GM12878 (cell line): ENCODE results near the gene PPM1A. TPM values are rescaled to one million over a fixed set of nuclear protein-coding genes. Genes with fewer than 3 reads are reported as not detected.

Source experiments
- ATAC-seq: fragments of 200-7000 bp; cut with Tn5 transposase; 3 replicates; pipeline ENCODE4 v1.9.1; 2020; ENCODE audit warnings: mild to moderate bottlenecking, moderate library complexity
- BruUV-seq: library from RNA; stranded (reverse); fragments of 400-500 nt; replicated peaks from 2 replicates; lab custom pipeline; 2021; lab: Mats Ljungman, UMichigan
- CTCF ChIA-PET: fragments of 300-600 bp; sonication (Branson Sonifier 250); formaldehyde crosslinking; extraction: SDS; loops from one replicate; lab custom pipeline; 2021; ENCODE audit warnings: inconsistent platforms; lab: Yijun Ruan, JAX
- POLR2A ChIA-PET: fragments of 350-600 bp; formaldehyde crosslinking; extraction: SDS; loops from one replicate; lab custom pipeline; 2021; ENCODE audit warnings: inconsistent platforms; lab: Charles Lee
- RAD21 ChIA-PET: fragments of 300-600 bp; sonication (Branson Sonifier 250); formaldehyde crosslinking; loops from one replicate; lab custom pipeline; 2023; ENCODE audit warnings: antibody characterized with exemption; ENCODE audit not compliant: unreplicated experiment; lab: Charles Lee
- SMC1A ChIA-PET: fragments of 300-600 bp; sonication (Branson Sonifier 250); formaldehyde crosslinking; loops from one replicate; lab custom pipeline; 2023; ENCODE audit not compliant: unreplicated experiment, uncharacterized antibody; lab: Charles Lee
- DNase-seq: peaks from one replicate; pipeline ENCODE4 v3.0.0-alpha.2; 2011; ENCODE audit warnings: low read depth, low spot score
- FAIRE-seq: peaks from 3 replicates; lab custom pipeline; 2011; peaks lifted over from hg19 to GRCh38; lab: Jason Lieb, UNC
- H2AFZ ChIP-seq: 2 replicates; pipeline ENCODE4 v1.6.0; 2011; ENCODE audit warnings: low read depth, low read length, control low read depth; ENCODE audit not compliant: control insufficient read depth
- H3K27ac ChIP-seq: 2 replicates; pipeline ENCODE4 v1.5.1; 2011; ENCODE audit warnings: control low read depth; ENCODE audit not compliant: control insufficient read depth, insufficient read depth
- H3K27me3 ChIP-seq, 2 experiments: replicated peaks in 1 of 2; 2 replicates each; pipeline versions ENCODE4 v1.6.0 to v1.6.1; 2011; ENCODE audit warnings: low read length in 1 of 2; ENCODE audit not compliant: control insufficient read depth in 2 of 2, insufficient read depth in 2 of 2
- H3K36me3 ChIP-seq, 2 experiments: 2 replicates each; pipeline ENCODE4 v1.5.1; 2011; ENCODE audit warnings: low read length in 1 of 2; ENCODE audit not compliant: control insufficient read depth in 2 of 2, insufficient read depth in 2 of 2
- H3K4me1 ChIP-seq: 2 replicates; pipeline ENCODE4 v1.6.1; 2011; ENCODE audit warnings: mild to moderate bottlenecking, low read length, moderate library complexity, mixed read lengths; ENCODE audit not compliant: control insufficient read depth, insufficient read depth
- H3K4me2 ChIP-seq: 2 replicates; pipeline ENCODE4 v1.6.0; 2011; ENCODE audit warnings: control low read depth; ENCODE audit not compliant: control insufficient read depth, insufficient read depth
- H3K4me3 ChIP-seq: fragments of 200-600 bp; sonication (generic); 2 replicates; pipeline ENCODE4 v1.5.1; 2016
- H3K79me2 ChIP-seq: 2 replicates; pipeline ENCODE4 v1.6.0; 2011; ENCODE audit warnings: low read length; ENCODE audit not compliant: control insufficient read depth, insufficient read depth
- H3K9ac ChIP-seq: 2 replicates; pipeline ENCODE4 v1.8.0; 2011; ENCODE audit warnings: low read length, control low read depth, mixed read lengths; ENCODE audit not compliant: control insufficient read depth, insufficient read depth
- H3K9me3 ChIP-seq: replicated peaks from 3 replicates; pipeline ENCODE4 v1.5.1; 2011; ENCODE audit warnings: mild to moderate bottlenecking, low read length; ENCODE audit not compliant: control insufficient read depth, insufficient read depth
- H4K20me1 ChIP-seq: 2 replicates; pipeline ENCODE4 v1.6.0; 2011; ENCODE audit not compliant: control insufficient read depth, insufficient read depth
- ATF2 ChIP-seq: IDR thresholded peaks from 2 replicates; pipeline ENCODE4 v1.6.1; 2012; ENCODE audit warnings: low read length, inconsistent platforms
- ATF3 ChIP-seq: IDR thresholded peaks from 2 replicates; pipeline ENCODE4 v1.6.1; 2011; ENCODE audit warnings: low read depth, mild to moderate bottlenecking, low read length, moderate library complexity, borderline replicate concordance; ENCODE audit errors: extremely low read depth
- CHD2 ChIP-seq: IDR thresholded peaks from 2 replicates; pipeline ENCODE4 v1.6.1; 2011; ENCODE audit warnings: low read depth, low read length, improper control_type of control experiment, borderline replicate concordance
- GABPA ChIP-seq: IDR thresholded peaks from 2 replicates; pipeline ENCODE4 v1.6.1; 2014; ENCODE audit warnings: antibody characterized with exemption, low read depth, mild to moderate bottlenecking, inconsistent platforms
- HDGF ChIP-seq: fragments of 450-650 bp; IDR thresholded peaks from 2 replicates; pipeline ENCODE4 v1.6.1; 2016; ENCODE audit warnings: antibody characterized with exemption
- IRF4 ChIP-seq: IDR thresholded peaks from 2 replicates; pipeline ENCODE4 v1.6.1; 2011; ENCODE audit warnings: low read depth, low read length
- KAT2A ChIP-seq: conservative IDR thresholded peaks from 2 replicates; pipeline ENCODE4 v1.6.1; 2011; ENCODE audit warnings: low read depth, low read length; ENCODE audit not compliant: control insufficient read depth
- KDM1A ChIP-seq: fragments of 200-600 bp; sonication (generic); IDR thresholded peaks from 2 replicates; pipeline ENCODE4 v1.6.1; 2016; ENCODE audit warnings: borderline replicate concordance
- POU2F2 ChIP-seq: IDR thresholded peaks from 3 replicates; pipeline ENCODE4 v1.6.1; 2011; ENCODE audit warnings: low read depth, mild to moderate bottlenecking, low read length, borderline replicate concordance
- PRDM15 ChIP-seq: fragments of 450-650 bp; formaldehyde crosslinking; IDR thresholded peaks from 2 replicates; pipeline ENCODE4 v1.4.0; 2020; ENCODE audit warnings: mild to moderate bottlenecking, moderate library complexity
- SPI1 ChIP-seq: IDR thresholded peaks from 2 replicates; pipeline ENCODE4 v1.6.1; 2011; ENCODE audit warnings: low read depth, mild to moderate bottlenecking, low read length, moderate library complexity, borderline replicate concordance; ENCODE audit not compliant: insufficient read depth
- SUPT20H ChIP-seq: IDR thresholded peaks from 2 replicates; pipeline ENCODE4 v1.6.1; 2011; ENCODE audit warnings: low read depth, mild to moderate bottlenecking, low read length, moderate library complexity, borderline replicate concordance; ENCODE audit not compliant: control insufficient read depth
- TBL1XR1 ChIP-seq: IDR thresholded peaks from 2 replicates; pipeline ENCODE4 v1.6.1; 2012; ENCODE audit warnings: low read depth, low read length, improper control_type of control experiment
- TCF3 ChIP-seq: IDR thresholded peaks from 2 replicates; pipeline ENCODE4 v1.6.1; 2012; ENCODE audit warnings: low read depth, mild to moderate bottlenecking, low read length, borderline replicate concordance; ENCODE audit not compliant: insufficient read depth
- ZNF274 ChIP-seq: IDR thresholded peaks from one replicate; pipeline ENCODE4 v1.8.0; 2011; ENCODE audit not compliant: insufficient read length, insufficient read depth
- WGBS: methylation state at CpG from one replicate; pipeline ENCODE4 v1.1.6; 2016; ENCODE audit warnings: low lambda C conversion rate; ENCODE audit not compliant: insufficient replicate concordance, insufficient coverage; ENCODE audit errors: missing lambda C conversion rate; 5-methylcytosine and 5-hydroxymethylcytosine counted together
- in situ Hi-C: fragments of 300-500 bp; cut with MboI; formaldehyde crosslinking; loops from 9 replicates; pipeline ENCODE4 v1.14.3; 2018; ENCODE audit warnings: mixed read lengths
- intact Hi-C: fragments of 100-400 bp; cut with micrococcal nuclease; formaldehyde crosslinking; loops from one replicate; pipeline ENCODE4 v1.14.2; 2022; ENCODE audit not compliant: unreplicated experiment
- polyA plus RNA-seq, 11 experiments: library from polyadenylated mRNA; depleted of rRNA in 4 of 11; unstranded in 6 of 11; stranded (reverse) in 5 of 11; fragments of >200 nt; fragmentation: Nextera tagmentation in 4 of 11; fragmentation: Illumina TruSeq in 1 of 11; extraction: Ambion mirVana in 4 of 11; extraction: Trizol in 1 of 11; gene quantifications; 1 replicate in 1 of 11; 2 replicates in 10 of 11; pipeline versions ENCODE4 v1.2.1 to v1.2.3, GENCODE V29; 2011 to 2016; ENCODE audit warnings: inconsistent platforms in 2 of 11, missing spikeins in 2 of 11, low read depth in 1 of 11
- total RNA-seq, 4 experiments: library from RNA; depleted of rRNA in 3 of 4; stranded (reverse); fragments of >200 nt in 3 of 4; fragmentation: Illumina TruSeq in 1 of 4; extraction: Trizol in 1 of 4; gene quantifications; 2 replicates each; pipeline versions ENCODE4 v1.2.1 to v1.2.3, GENCODE V29; 2013 to 2021
- TF ChIP-seq, protein P1 (sequence below): fragments of 450-650 bp; conservative IDR thresholded peaks from 2 replicates; pipeline ENCODE4 v1.6.1; 2017; ENCODE audit warnings: mild to moderate bottlenecking, moderate library complexity

The PPM1A gene
- total and polyA plus RNA-seq, 10 of the 15 experiments (the other 5 are each of a cell fraction or from before 2014, with no cell fraction given), result 16.8 to 124 (median 47.0) TPM

DNA sequence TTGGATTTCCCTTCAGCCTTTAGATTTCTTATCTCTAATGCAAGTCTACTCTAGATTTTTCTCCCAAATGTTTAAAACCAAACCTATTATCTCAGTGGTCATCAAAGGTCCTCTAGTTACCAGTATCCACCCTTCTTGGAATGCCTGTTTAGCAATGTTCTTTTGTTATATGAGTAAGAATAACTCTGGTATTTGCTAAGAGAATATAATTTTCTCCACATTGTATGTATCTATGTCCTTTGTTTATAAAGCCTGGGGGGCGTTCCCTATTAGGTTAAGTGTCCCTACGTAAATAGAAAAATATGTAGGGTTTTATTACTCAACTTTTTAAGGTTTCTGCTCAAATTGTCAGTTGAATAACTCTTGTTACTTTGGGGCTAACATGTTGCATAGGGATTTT lies 27.3 kb downstream of the PPM1A start:
- Histone ChIP-seq H3K36me3 (peaks cover 0 to 3% of the 10 kb centered on the region in 2 experiments; a peak in 1 of 4 replicates), H2AFZ (no peak overlapping the region), H3K9me3 (no peaks in the 10 kb centered on the region), H3K4me3 (no peak overlapping the region)
- SMC1A ChIA-PET, result interaction anchor here (0.9 to 4.8 kb wide), 9 partner anchors 10 to 86 kb away, joined by 3 to 27 read pairs (median 5); no protein-coding TSS in a partner anchor
- 97% methylated on average over 2 of the region's 2 CpGs for WGBS
- in situ Hi-C loops, result no loop called here
- no peak for FAIRE-seq
- BruUV-seq, result no TSS peak
- POLR2A ChIA-PET, result interaction anchor here (0.7 kb wide), 2 partner anchors 89 to 93 kb away, joined by 3 to 4 read pairs; no protein-coding TSS in a partner anchor
- CTCF ChIA-PET, result interaction anchor here (0.6 to 1.6 kb wide), 4 partner anchors 8 to 51 kb away, joined by 3 to 4 read pairs (median 3); no protein-coding TSS in a partner anchor
- TF ChIP-seq CHD2 (no peak), SUPT20H (no peak), POU2F2 (no peak), ZNF274 (no peak), ATF2 (no peak), KAT2A (no peak), KDM1A (no peak), IRF4 (no peak), PRDM15 (CRISPR knock-in tag) (no peak), TCF3 (no peak), GABPA (no peak), SPI1 (no peak), TBL1XR1 (no peak), HDGF (no peak), ATF3 (no peak)
- TF ChIP-seq, protein P1, sequence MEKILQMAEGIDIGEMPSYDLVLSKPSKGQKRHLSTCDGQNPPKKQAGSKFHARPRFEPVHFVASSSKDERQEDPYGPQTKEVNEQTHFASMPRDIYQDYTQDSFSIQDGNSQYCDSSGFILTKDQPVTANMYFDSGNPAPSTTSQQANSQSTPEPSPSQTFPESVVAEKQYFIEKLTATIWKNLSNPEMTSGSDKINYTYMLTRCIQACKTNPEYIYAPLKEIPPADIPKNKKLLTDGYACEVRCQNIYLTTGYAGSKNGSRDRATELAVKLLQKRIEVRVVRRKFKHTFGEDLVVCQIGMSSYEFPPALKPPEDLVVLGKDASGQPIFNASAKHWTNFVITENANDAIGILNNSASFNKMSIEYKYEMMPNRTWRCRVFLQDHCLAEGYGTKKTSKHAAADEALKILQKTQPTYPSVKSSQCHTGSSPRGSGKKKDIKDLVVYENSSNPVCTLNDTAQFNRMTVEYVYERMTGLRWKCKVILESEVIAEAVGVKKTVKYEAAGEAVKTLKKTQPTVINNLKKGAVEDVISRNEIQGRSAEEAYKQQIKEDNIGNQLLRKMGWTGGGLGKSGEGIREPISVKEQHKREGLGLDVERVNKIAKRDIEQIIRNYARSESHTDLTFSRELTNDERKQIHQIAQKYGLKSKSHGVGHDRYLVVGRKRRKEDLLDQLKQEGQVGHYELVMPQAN, result no peak
- TF ChIP-seq, all 136 proteins: peak for 0
- peaks cover 8% of the 10 kb centered on the region for H3K4me1 ChIP-seq
- DNase-seq, result no peak
- H4K20me1 ChIP-seq, result no peaks in the 10 kb centered on the region
- RAD21 ChIA-PET, result interaction anchor here (0.7 to 1.1 kb wide), 3 partner anchors 26 to 1245 kb away, joined by 3 to 7 read pairs (median 5); no protein-coding TSS in a partner anchor
- no peak for ATAC-seq
- H3K27me3 ChIP-seq, result no peaks in the 10 kb centered on the region
- H3K4me2 ChIP-seq, result no peak overlapping the region
- H3K27ac ChIP-seq, result no peak overlapping the region
- intact Hi-C loops, result no loop called here
- H3K9ac ChIP-seq, result no peak overlapping the region
- peaks cover 74% of the 10 kb centered on the region for H3K79me2 ChIP-seq
